Thyroid gland (tissue), 4 donors: ENCODE measurements around the gene A4GALT.
"Not testable (repeated sequence)": the region's sequence is repeated elsewhere in the genome, so short reads cannot be mapped to it uniquely, and the experiment has no call there.

Experiments
- POLR2A ChIP-seq, 2 donors: fragments of 450-650 bp; IDR thresholded peaks; one replicate each; pipeline ENCODE4 v1.6.1; 2017; ENCODE audit warnings: antibody characterized with exemption in 2 of 2, mild to moderate bottlenecking in 2 of 2, moderate library complexity in 1 of 2
- TF ChIP-seq, protein P1 (sequence below), 6 experiments: fragments of 200-600 bp in 3 of 6; fragments of 450-650 bp in 3 of 6; sonication (generic) in 3 of 6; IDR thresholded peaks; one replicate each; pipeline ENCODE4 v1.5.1; 2016 to 2019; ENCODE audit warnings: antibody characterized with exemption in 6 of 6, mild to moderate bottlenecking in 2 of 6, inconsistent platforms in 1 of 6, moderate library complexity in 1 of 6

DNA sequence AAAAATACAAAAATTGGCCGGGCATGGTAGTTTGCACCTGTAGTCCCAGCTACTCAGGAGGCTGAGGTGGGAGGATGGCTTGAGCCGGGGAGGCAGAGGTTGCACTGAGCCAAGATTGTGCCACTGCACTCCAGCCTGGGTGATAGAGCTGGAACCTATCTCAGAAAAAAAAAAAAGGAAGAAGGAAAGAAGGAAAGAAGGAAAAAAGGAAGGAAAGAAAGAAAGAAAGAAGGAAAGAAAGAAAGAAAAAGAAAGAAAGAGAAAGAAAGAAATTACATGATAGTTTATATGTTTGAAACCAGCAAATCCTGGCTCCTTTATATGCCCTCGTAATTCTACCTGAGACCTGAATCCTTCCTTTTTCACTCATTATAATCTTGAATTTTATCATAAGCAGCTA lies 54.3 kb downstream of the A4GALT start:
- TF ChIP-seq, protein P1, sequence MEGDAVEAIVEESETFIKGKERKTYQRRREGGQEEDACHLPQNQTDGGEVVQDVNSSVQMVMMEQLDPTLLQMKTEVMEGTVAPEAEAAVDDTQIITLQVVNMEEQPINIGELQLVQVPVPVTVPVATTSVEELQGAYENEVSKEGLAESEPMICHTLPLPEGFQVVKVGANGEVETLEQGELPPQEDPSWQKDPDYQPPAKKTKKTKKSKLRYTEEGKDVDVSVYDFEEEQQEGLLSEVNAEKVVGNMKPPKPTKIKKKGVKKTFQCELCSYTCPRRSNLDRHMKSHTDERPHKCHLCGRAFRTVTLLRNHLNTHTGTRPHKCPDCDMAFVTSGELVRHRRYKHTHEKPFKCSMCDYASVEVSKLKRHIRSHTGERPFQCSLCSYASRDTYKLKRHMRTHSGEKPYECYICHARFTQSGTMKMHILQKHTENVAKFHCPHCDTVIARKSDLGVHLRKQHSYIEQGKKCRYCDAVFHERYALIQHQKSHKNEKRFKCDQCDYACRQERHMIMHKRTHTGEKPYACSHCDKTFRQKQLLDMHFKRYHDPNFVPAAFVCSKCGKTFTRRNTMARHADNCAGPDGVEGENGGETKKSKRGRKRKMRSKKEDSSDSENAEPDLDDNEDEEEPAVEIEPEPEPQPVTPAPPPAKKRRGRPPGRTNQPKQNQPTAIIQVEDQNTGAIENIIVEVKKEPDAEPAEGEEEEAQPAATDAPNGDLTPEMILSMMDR (IDR thresholded peaks at IDR 0.05) = not testable (repeated sequence)
- not testable (repeated sequence) for TF ChIP-seq POLR2A (IDR thresholded peaks at IDR 0.05)
